NCI-H524 treated with DMSO at 0.1 percent for 48 hours (cell line): ENCODE results near the gene IMMP2L.
"Not testable (repeated sequence)": the region's sequence is repeated elsewhere in the genome, so short reads cannot be mapped to it uniquely, and the experiment has no call there.

Experiments used
- DNase-seq: peaks from one replicate; lab custom pipeline; 2025; lab: John Stamatoyannopoulos, UW

IMMP2L gene

GRCh38 chr7:111509288-111509687, 53.0 kb downstream of the IMMP2L start:
- no peak for DNase-seq

- DNase-seq: no peak
These were observed 53.9 kb downstream of the IMMP2L start for GRCh38 chr7:111508387-111508786.

GRCh38 chr7:111505422-111505821, 56.9 kb downstream of the IMMP2L start:
- not testable (repeated sequence) for DNase-seq

- DNase-seq: not testable (repeated sequence)
These were observed 60.5 kb downstream of the IMMP2L start for GRCh38 chr7:111501799-111502198.

- DNase-seq: no peak
These were observed 63.3 kb downstream of the IMMP2L start for GRCh38 chr7:111499027-111499426.

- DNase-seq: no peak
These were observed 63.8 kb downstream of the IMMP2L start for GRCh38 chr7:111498391-111499007.

GRCh38 chr7:111495173-111495810, 67.0 kb downstream of the IMMP2L start:
- no peak for DNase-seq

GRCh38 chr7:111492234-111492633, 70.1 kb downstream of the IMMP2L start:
- DNase-seq: no peak

- no peak for DNase-seq
These were observed 75.7 kb downstream of the IMMP2L start for GRCh38 chr7:111486472-111487142.

- peak; percentile 42 for DNase-seq
These were observed 76.5 kb downstream of the IMMP2L start for GRCh38 chr7:111485701-111486380.

- no peak for DNase-seq
These were observed 79.2 kb downstream of the IMMP2L start for GRCh38 chr7:111483078-111483477.

- DNase-seq: no peak
These were observed 84.6 kb downstream of the IMMP2L start for GRCh38 chr7:111477462-111478225.

GRCh38 chr7:111476586-111477293, 85.6 kb downstream of the IMMP2L start:
- no peak for DNase-seq

- no peak for DNase-seq
These were observed 86.3 kb downstream of the IMMP2L start for GRCh38 chr7:111475959-111476358.

GRCh38 chr7:111475419-111475748, 86.9 kb downstream of the IMMP2L start:
- no peak for DNase-seq

GRCh38 chr7:111474723-111475418, 87.4 kb downstream of the IMMP2L start:
- DNase-seq: no peak

- no peak for DNase-seq
These were observed 88.7 kb downstream of the IMMP2L start for GRCh38 chr7:111473449-111474198.

- DNase-seq: no peak
These were observed 91.3 kb downstream of the IMMP2L start for GRCh38 chr7:111470998-111471397.

- not testable (repeated sequence) for DNase-seq
These were observed 92.4 kb downstream of the IMMP2L start for GRCh38 chr7:111469894-111470293.

- not testable (repeated sequence) for DNase-seq
These were observed 96.5 kb downstream of the IMMP2L start for GRCh38 chr7:111465774-111466173.
